GM19395 (cell line): Measurements from ENCODE around the gene ZNF326.

ENCODE experiments used
- ATAC-seq: cut with Tn5 transposase; IDR thresholded peaks from one replicate; pipeline ENCODE4 v1.9.1; 2021; ENCODE audit warnings: mild to moderate bottlenecking, moderate library complexity; ENCODE audit not compliant: unreplicated experiment

The ZNF326 gene

GRCh38 chr1:89994805-89995597 is at the start of gene ZNF326:
TSS of gene ZNF326 (plus strand) at chr1:89995110. CDS start at chr1:89995258, 148 bp downstream.
- ATAC-seq = peak; percentile 94

GRCh38 chr1:89945852-89946476 is 48.9 kb upstream of the ZNF326 start:
- peak; percentile 93 for ATAC-seq

- peak; percentile 14 for ATAC-seq
These were observed 48.4 kb upstream of the ZNF326 start for GRCh38 chr1:89946532-89946931.

- no peak for ATAC-seq
These were observed 46.1 kb upstream of the ZNF326 start for GRCh38 chr1:89948722-89949345.

- no peak for ATAC-seq
These were observed 44.8 kb upstream of the ZNF326 start for GRCh38 chr1:89949991-89950624.

GRCh38 chr1:89950703-89951102 is 44.2 kb upstream of the ZNF326 start:
- ATAC-seq = no peak

GRCh38 chr1:89951766-89952604 is 42.9 kb upstream of the ZNF326 start:
- ATAC-seq = no peak

GRCh38 chr1:89952605-89953130 is 42.2 kb upstream of the ZNF326 start:
- ATAC-seq = peak; percentile 18

- peak; percentile 68 for ATAC-seq
These were observed 41.7 kb upstream of the ZNF326 start for GRCh38 chr1:89953131-89953626.

GRCh38 chr1:89953929-89954328 is 41.0 kb upstream of the ZNF326 start:
- ATAC-seq = no peak

GRCh38 chr1:89954401-89954800 is 40.5 kb upstream of the ZNF326 start:
- ATAC-seq = no peak

GRCh38 chr1:89955311-89956205 is 39.4 kb upstream of the ZNF326 start:
- no peak for ATAC-seq

GRCh38 chr1:89957107-89957506 is 37.8 kb upstream of the ZNF326 start:
- no peak for ATAC-seq

- ATAC-seq = no peak
These were observed 35.9 kb upstream of the ZNF326 start for GRCh38 chr1:89958851-89959654.

GRCh38 chr1:89959719-89960118 is 35.2 kb upstream of the ZNF326 start:
- ATAC-seq = no peak

GRCh38 chr1:89962024-89962741 is 32.7 kb upstream of the ZNF326 start:
- no peak for ATAC-seq

- no peak for ATAC-seq
These were observed 32.2 kb upstream of the ZNF326 start for GRCh38 chr1:89962742-89963075.
